Thyroid gland (tissue), 4 donors: ENCODE measurements around the gene CFP. TPM values are rescaled to one million over a fixed set of nuclear protein-coding genes. Genes with fewer than 3 reads are reported as not detected.

Source experiments
- DNase-seq, 2 donors: peaks; one replicate each; pipeline ENCODE4 v3.0.0-alpha.2; 2019
- H3K27ac ChIP-seq, 3 donors: fragments of 200-600 bp; sonication (generic); 1 replicate in 2 of 3; 2 replicates in 1 of 3; pipeline ENCODE4 v1.5.1; 2016 to 2019; ENCODE audit warnings: mild to moderate bottlenecking in 1 of 3, moderate library complexity in 1 of 3
- H3K27me3 ChIP-seq: fragments of 200-600 bp; sonication (generic); one replicate; pipeline ENCODE4 v1.5.1; 2019
- H3K36me3 ChIP-seq, 2 donors: fragments of 200-600 bp; sonication (generic); one replicate each; pipeline ENCODE4 v1.5.1; 2016 to 2019
- H3K4me1 ChIP-seq, 2 donors: fragments of 200-600 bp; sonication (generic); one replicate each; pipeline ENCODE4 v1.5.1; 2017 to 2019
- H3K4me3 ChIP-seq, 3 donors: fragments of 200-600 bp; sonication (generic); replicated peaks in 1 of 3; 1 replicate in 2 of 3; 2 replicates in 1 of 3; pipeline ENCODE4 v1.5.1; 2016; ENCODE audit warnings: mild to moderate bottlenecking in 1 of 3
- H3K9me3 ChIP-seq: fragments of 200-600 bp; sonication (generic); one replicate; pipeline ENCODE4 v1.5.1; 2017
- POLR2A ChIP-seq, 2 donors: fragments of 450-650 bp; IDR thresholded peaks; one replicate each; pipeline ENCODE4 v1.6.1; 2017; ENCODE audit warnings: antibody characterized with exemption in 2 of 2, mild to moderate bottlenecking in 2 of 2, moderate library complexity in 1 of 2
- WGBS, 2 donors: methylation state at CpG; one replicate each; pipeline ENCODE4 v1.1.5; 2017; 5-methylcytosine and 5-hydroxymethylcytosine counted together
- intact Hi-C: fragments of 100-400 bp; cut with DNase I; formaldehyde crosslinking; loops from one replicate; pipeline ENCODE4 v1.15.1; 2023
- total RNA-seq, 4 donors: library from RNA; depleted of rRNA; stranded (reverse); fragments of >200 nt; gene quantifications; one replicate each; pipeline ENCODE4 v1.2.3, GENCODE V29; 2016
- TF ChIP-seq, protein P1 (sequence below), 6 experiments: fragments of 200-600 bp in 3 of 6; fragments of 450-650 bp in 3 of 6; sonication (generic) in 3 of 6; IDR thresholded peaks; one replicate each; pipeline ENCODE4 v1.5.1; 2016 to 2019; ENCODE audit warnings: antibody characterized with exemption in 6 of 6, mild to moderate bottlenecking in 2 of 6, inconsistent platforms in 1 of 6, moderate library complexity in 1 of 6

CFP gene
- total RNA-seq, 4 donors from 2014 or later = 1.3 to 2.3 (median 1.6) TPM

DNA sequence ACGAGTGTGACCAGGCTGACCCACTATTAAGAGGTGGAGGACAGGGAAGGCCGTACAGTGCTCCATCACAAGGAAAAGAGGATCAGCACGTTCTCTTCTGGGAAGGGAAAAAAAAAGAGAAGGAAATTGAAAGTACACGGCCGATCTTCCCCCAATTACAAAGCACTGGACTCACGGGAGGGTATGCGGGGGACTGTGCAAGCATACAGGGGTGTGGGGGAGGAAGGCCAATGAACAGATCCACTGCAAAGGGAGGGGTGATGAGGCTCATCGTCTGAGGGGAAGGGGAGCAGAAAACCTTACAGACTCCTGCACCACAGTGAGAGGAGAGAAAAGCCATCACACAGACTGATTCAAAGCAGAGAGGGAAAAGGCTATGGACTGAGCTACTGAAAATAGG is 19.5 kb upstream of the CFP start:
- no peaks in the 10 kb centered on the region for H3K9me3 ChIP-seq
- intact Hi-C loops = no loop called here
- DNase-seq = no peak
- no peaks in the 10 kb centered on the region for H3K36me3 ChIP-seq
- H3K4me3 ChIP-seq = peak overlapping the region in 1 of 3 donors; percentile 38
- TF ChIP-seq POLR2A (IDR thresholded peaks at IDR 0.05) = no peak
- TF ChIP-seq, protein P1, sequence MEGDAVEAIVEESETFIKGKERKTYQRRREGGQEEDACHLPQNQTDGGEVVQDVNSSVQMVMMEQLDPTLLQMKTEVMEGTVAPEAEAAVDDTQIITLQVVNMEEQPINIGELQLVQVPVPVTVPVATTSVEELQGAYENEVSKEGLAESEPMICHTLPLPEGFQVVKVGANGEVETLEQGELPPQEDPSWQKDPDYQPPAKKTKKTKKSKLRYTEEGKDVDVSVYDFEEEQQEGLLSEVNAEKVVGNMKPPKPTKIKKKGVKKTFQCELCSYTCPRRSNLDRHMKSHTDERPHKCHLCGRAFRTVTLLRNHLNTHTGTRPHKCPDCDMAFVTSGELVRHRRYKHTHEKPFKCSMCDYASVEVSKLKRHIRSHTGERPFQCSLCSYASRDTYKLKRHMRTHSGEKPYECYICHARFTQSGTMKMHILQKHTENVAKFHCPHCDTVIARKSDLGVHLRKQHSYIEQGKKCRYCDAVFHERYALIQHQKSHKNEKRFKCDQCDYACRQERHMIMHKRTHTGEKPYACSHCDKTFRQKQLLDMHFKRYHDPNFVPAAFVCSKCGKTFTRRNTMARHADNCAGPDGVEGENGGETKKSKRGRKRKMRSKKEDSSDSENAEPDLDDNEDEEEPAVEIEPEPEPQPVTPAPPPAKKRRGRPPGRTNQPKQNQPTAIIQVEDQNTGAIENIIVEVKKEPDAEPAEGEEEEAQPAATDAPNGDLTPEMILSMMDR (IDR thresholded peaks at IDR 0.05) = no peak
- no peak overlapping the region for H3K27ac ChIP-seq
- H3K4me1 ChIP-seq = peaks cover 0 to 3% of the 10 kb centered on the region in 2 donors
- no peaks in the 10 kb centered on the region for H3K27me3 ChIP-seq
- 30 to 32% methylated on average over 8 of the region's 8 CpGs for WGBS, 2 donors

DNA sequence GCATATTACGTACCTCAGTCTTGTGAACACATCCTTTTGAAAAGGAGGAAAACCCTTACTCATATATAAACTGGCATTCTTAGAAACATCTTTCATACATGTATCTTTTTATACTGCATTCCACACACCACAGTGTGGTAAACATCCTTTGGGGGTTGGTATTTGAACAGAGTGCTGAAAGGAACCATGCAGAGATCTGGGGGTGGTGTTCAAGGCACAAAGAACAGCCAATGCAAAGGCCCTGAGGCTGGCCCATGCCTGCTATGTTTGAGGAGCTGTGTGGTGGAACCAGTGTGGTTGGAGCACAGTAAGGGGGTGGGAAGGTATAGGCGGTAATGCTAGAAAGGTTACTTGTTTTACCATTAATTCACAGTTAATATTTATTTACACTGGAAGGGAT is 18.6 kb upstream of the CFP start:
- WGBS, 2 donors = 90 to 94% methylated on average over 2 of the region's 2 CpGs
- intact Hi-C loops = no loop called here
- no peaks in the 10 kb centered on the region for H3K36me3 ChIP-seq
- H3K27ac ChIP-seq = no peak overlapping the region
- H3K4me3 ChIP-seq = no peak overlapping the region
- no peaks in the 10 kb centered on the region for H3K27me3 ChIP-seq
- no peak for DNase-seq
- peaks cover 0 to 3% of the 10 kb centered on the region in 2 donors for H3K4me1 ChIP-seq
- no peaks in the 10 kb centered on the region for H3K9me3 ChIP-seq
- TF ChIP-seq, protein P1 (IDR thresholded peaks at IDR 0.05) = no peak
- TF ChIP-seq POLR2A (IDR thresholded peaks at IDR 0.05) = no peak

DNA sequence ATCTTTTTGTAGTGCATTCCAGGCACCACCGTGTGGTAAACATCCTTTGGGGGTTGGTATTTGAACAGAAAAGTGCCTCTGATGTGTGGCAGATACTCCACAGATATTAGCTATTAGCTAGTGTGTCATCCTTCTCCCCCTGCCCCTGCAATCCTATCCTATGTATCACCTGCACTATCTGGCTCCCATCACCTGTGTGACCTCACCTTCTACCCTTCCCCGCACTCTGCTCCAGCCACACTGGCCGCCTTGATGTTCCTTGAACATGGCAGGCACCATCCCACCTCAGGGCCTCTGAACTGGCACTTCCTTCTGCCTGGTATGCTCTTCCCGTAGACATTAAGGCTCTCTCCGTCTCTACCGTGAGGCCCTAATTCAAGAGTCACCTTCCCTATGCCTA is 16.9 kb upstream of the CFP start:
- 84 to 90% methylated on average over 6 of the region's 6 CpGs for WGBS, 2 donors
- TF ChIP-seq, protein P1 (IDR thresholded peaks at IDR 0.05) = no peak
- no peak for TF ChIP-seq POLR2A (IDR thresholded peaks at IDR 0.05)
- H3K36me3 ChIP-seq = no peaks in the 10 kb centered on the region
- intact Hi-C loops = no loop called here
- no peaks in the 10 kb centered on the region for H3K9me3 ChIP-seq
- H3K4me3 ChIP-seq = no peak overlapping the region
- DNase-seq = no peak
- H3K4me1 ChIP-seq = peaks cover 0 to 3% of the 10 kb centered on the region in 2 donors
- H3K27ac ChIP-seq = no peak overlapping the region
- no peaks in the 10 kb centered on the region for H3K27me3 ChIP-seq

DNA sequence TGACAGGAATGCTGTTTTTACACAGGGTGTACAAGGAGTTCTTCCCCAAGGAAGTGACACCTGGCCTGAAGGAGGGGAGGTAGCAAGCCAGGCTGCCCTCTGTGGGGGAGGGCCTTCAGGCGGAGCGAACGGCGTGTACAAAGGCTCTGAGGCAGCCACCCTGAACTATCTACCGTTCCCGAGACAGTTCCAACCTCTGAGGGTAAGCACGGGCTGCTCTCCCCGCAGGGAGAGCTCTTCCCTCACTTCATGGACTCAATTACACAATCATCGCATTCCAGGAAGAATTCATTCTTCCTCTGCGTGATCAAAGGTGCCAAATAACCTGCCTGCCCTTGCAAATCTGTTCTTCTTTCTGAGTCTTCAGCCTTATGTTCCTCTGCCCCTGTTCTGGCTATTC is 15.8 kb upstream of the CFP start:
- 61% methylated on average over 10 of the region's 10 CpGs for WGBS, 2 donors
- Histone ChIP-seq H3K4me3 (no peak overlapping the region), H3K9me3 (no peaks in the 10 kb centered on the region), H3K27ac (peak overlapping the region in 1 of 3 donors; percentile 24), H3K36me3 (peaks cover 0 to 6% of the 10 kb centered on the region in 2 donors), H3K27me3 (no peaks in the 10 kb centered on the region), H3K4me1 (no peaks in the 10 kb centered on the region)
- intact Hi-C loops = no loop called here
- TF ChIP-seq POLR2A (IDR thresholded peaks at IDR 0.05) = no peak
- TF ChIP-seq, protein P1 (IDR thresholded peaks at IDR 0.05) = no peak
- DNase-seq = peak; percentile 24 to 34

DNA sequence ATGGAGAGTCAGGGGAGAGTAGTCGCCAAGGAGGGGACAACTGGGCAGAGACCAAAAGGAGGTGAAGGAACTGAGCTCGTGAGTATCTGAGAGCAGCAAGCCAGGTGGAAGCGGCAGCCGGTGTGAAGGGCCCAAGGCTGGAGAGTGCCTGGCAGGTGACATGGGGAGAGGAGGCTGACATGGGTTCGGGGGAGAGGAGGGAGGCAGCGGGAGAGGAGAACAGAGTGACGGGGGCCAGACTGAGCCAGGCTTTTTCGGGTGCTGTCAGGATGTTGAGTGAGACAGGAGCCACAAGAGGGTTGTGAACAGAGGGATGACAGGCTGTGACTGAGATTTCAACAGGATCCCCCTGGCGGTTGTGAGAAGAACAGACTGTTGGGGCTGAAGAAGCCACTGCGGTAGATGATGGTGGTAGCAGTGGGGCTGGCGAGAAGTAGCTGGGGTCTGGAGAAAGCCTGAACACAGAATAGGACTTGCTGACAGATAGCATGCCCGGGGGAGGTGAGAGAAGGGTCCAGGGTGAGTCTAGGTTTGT is 14.9 kb upstream of the CFP start:
- Histone ChIP-seq H3K27ac (no peak overlapping the region), H3K27me3 (no peaks in the 10 kb centered on the region), H3K4me3 (no peak overlapping the region), H3K4me1 (no peaks in the 10 kb centered on the region), H3K9me3 (no peaks in the 10 kb centered on the region), H3K36me3 (peaks cover 5 to 11% of the 10 kb centered on the region in 2 donors)
- WGBS, 2 donors = 63 to 79% methylated on average over 12 of the region's 12 CpGs
- no peak for TF ChIP-seq POLR2A (IDR thresholded peaks at IDR 0.05)
- TF ChIP-seq, protein P1 (IDR thresholded peaks at IDR 0.05) = no peak
- intact Hi-C loops = no loop called here
- no peak for DNase-seq
